WTC11 (cell line): Measurements from ENCODE around the gene COX17.

Source experiments
- FOXK1 ChIP-seq: sonication (generic); formaldehyde crosslinking; IDR thresholded peaks from 2 replicates; pipeline ENCODE4 v1.8.0; 2022; ENCODE audit warnings: mild to moderate bottlenecking, moderate library complexity, missing genetic modification reagents
- FOXP1 ChIP-seq: sonication (generic); formaldehyde crosslinking; IDR thresholded peaks from 2 replicates; pipeline ENCODE4 v1.8.0; 2022; ENCODE audit warnings: missing genetic modification reagents, mild to moderate bottlenecking, moderate library complexity, borderline replicate concordance
- NFE2L1 ChIP-seq: sonication (generic); formaldehyde crosslinking; IDR thresholded peaks from 2 replicates; pipeline ENCODE4 v1.8.1; 2023; ENCODE audit warnings: missing genetic modification reagents
- NFYB ChIP-seq: sonication (generic); formaldehyde crosslinking; conservative IDR thresholded peaks from 2 replicates; pipeline ENCODE4 v1.8.0; 2022; ENCODE audit warnings: low read depth, missing genetic modification reagents
- SP1 ChIP-seq: sonication (generic); formaldehyde crosslinking; conservative IDR thresholded peaks from 2 replicates; pipeline ENCODE4 v1.8.1; 2022; ENCODE audit warnings: missing genetic modification reagents
- TCF7 ChIP-seq: sonication (generic); formaldehyde crosslinking; IDR thresholded peaks from 2 replicates; pipeline ENCODE4 v1.8.0; 2022; ENCODE audit warnings: mild to moderate bottlenecking, low read depth, missing genetic modification reagents, moderate library complexity
- TF ChIP-seq, protein P1 (sequence below): sonication (generic); formaldehyde crosslinking; IDR thresholded peaks from 2 replicates; pipeline ENCODE4 v1.8.1; 2023; ENCODE audit warnings: mild to moderate bottlenecking, missing genetic modification reagents, moderate library complexity
- TF ChIP-seq, protein P2 (sequence below): fragments of 200-600 bp; IDR thresholded peaks from 2 replicates; pipeline ENCODE4 v1.8.0; 2022; ENCODE audit warnings: antibody characterized with exemption
- TF ChIP-seq, protein P3 (sequence below): sonication (generic); formaldehyde crosslinking; IDR thresholded peaks from 2 replicates; pipeline ENCODE4 v1.8.1; 2022; ENCODE audit warnings: mild to moderate bottlenecking, missing genetic modification reagents, moderate library complexity, borderline replicate concordance
- TF ChIP-seq, protein P4 (sequence below): sonication (generic); formaldehyde crosslinking; IDR thresholded peaks from 2 replicates; pipeline ENCODE4 v1.8.1; 2023; ENCODE audit warnings: mild to moderate bottlenecking, moderate library complexity, missing genetic modification reagents
- TF ChIP-seq, protein P5 (sequence below): sonication (generic); formaldehyde crosslinking; IDR thresholded peaks from 2 replicates; pipeline ENCODE4 v1.8.1; 2022; ENCODE audit warnings: mild to moderate bottlenecking, moderate library complexity, missing genetic modification reagents
- TF ChIP-seq, protein P6 (sequence below): sonication (generic); formaldehyde crosslinking; IDR thresholded peaks from 2 replicates; pipeline ENCODE4 v1.8.1; 2023; ENCODE audit warnings: mild to moderate bottlenecking, missing genetic modification reagents, moderate library complexity

DNA sequence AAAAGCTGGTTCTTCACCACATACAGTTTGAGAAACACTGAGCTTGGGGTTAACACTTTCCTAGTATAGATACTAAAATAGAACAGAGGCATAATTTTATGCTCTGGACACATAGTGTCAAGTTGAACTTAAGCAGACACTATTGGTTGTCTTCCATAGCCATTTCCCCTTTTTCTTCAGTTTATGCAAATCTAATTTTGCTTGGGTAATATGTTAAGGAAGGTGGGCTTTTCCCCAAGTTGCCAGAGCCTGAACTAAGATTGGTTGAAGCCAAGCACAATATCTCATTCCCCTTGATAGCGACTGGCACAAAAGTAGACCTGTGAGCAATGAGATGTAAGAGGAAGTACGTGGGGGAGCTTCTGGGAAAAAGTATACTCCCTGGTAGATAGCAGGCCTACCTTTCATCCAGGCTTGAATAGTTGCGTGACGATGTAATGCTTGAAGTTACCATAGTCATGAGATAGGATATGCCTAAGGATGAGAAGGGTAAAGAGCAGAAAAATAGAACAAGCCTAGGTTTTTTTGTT is 12.3 kb downstream of the COX17 start:
- TF ChIP-seq, protein P1, sequence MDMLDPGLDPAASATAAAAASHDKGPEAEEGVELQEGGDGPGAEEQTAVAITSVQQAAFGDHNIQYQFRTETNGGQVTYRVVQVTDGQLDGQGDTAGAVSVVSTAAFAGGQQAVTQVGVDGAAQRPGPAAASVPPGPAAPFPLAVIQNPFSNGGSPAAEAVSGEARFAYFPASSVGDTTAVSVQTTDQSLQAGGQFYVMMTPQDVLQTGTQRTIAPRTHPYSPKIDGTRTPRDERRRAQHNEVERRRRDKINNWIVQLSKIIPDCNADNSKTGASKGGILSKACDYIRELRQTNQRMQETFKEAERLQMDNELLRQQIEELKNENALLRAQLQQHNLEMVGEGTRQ (CRISPR knock-in tag): no peak
- TF ChIP-seq, protein P2, sequence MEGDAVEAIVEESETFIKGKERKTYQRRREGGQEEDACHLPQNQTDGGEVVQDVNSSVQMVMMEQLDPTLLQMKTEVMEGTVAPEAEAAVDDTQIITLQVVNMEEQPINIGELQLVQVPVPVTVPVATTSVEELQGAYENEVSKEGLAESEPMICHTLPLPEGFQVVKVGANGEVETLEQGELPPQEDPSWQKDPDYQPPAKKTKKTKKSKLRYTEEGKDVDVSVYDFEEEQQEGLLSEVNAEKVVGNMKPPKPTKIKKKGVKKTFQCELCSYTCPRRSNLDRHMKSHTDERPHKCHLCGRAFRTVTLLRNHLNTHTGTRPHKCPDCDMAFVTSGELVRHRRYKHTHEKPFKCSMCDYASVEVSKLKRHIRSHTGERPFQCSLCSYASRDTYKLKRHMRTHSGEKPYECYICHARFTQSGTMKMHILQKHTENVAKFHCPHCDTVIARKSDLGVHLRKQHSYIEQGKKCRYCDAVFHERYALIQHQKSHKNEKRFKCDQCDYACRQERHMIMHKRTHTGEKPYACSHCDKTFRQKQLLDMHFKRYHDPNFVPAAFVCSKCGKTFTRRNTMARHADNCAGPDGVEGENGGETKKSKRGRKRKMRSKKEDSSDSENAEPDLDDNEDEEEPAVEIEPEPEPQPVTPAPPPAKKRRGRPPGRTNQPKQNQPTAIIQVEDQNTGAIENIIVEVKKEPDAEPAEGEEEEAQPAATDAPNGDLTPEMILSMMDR: no peak
- TF ChIP-seq, protein P3, sequence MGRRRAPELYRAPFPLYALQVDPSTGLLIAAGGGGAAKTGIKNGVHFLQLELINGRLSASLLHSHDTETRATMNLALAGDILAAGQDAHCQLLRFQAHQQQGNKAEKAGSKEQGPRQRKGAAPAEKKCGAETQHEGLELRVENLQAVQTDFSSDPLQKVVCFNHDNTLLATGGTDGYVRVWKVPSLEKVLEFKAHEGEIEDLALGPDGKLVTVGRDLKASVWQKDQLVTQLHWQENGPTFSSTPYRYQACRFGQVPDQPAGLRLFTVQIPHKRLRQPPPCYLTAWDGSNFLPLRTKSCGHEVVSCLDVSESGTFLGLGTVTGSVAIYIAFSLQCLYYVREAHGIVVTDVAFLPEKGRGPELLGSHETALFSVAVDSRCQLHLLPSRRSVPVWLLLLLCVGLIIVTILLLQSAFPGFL (CRISPR knock-in tag): no peak
- TF ChIP-seq FOXP1 (CRISPR knock-in tag) (no peak), TCF7 (no peak), SP1 (CRISPR knock-in tag) (no peak), FOXK1 (CRISPR knock-in tag) (no peak), NFE2L1 (CRISPR knock-in tag) (no peak), NFYB (no peak)
- TF ChIP-seq, protein P4, sequence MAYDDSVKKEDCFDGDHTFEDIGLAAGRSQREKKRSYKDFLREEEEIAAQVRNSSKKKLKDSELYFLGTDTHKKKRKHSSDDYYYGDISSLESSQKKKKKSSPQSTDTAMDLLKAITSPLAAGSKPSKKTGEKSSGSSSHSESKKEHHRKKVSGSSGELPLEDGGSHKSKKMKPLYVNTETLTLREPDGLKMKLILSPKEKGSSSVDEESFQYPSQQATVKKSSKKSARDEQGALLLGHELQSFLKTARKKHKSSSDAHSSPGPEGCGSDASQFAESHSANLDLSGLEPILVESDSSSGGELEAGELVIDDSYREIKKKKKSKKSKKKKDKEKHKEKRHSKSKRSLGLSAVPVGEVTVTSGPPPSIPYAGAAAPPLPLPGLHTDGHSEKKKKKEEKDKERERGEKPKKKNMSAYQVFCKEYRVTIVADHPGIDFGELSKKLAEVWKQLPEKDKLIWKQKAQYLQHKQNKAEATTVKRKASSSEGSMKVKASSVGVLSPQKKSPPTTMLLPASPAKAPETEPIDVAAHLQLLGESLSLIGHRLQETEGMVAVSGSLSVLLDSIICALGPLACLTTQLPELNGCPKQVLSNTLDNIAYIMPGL (CRISPR knock-in tag): no peak
- TF ChIP-seq, protein P5, sequence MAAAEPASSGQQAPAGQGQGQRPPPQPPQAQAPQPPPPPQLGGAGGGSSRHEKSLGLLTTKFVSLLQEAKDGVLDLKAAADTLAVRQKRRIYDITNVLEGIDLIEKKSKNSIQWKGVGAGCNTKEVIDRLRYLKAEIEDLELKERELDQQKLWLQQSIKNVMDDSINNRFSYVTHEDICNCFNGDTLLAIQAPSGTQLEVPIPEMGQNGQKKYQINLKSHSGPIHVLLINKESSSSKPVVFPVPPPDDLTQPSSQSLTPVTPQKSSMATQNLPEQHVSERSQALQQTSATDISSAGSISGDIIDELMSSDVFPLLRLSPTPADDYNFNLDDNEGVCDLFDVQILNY (CRISPR knock-in tag): no peak
- TF ChIP-seq, protein P6, sequence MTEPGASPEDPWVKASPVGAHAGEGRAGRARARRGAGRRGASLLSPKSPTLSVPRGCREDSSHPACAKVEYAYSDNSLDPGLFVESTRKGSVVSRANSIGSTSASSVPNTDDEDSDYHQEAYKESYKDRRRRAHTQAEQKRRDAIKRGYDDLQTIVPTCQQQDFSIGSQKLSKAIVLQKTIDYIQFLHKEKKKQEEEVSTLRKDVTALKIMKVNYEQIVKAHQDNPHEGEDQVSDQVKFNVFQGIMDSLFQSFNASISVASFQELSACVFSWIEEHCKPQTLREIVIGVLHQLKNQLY: no peak
